ENCODE data around the gene GPR84.

GRCh38 chr12:54358945-54359761 is 5.1 kb downstream of the GPR84 start:
- TF ChIP-seq CTCF (IDR thresholded peaks at IDR 0.05; ENCODE audit: low read length) (no peak), EZH2 (IDR thresholded peaks at IDR 0.05; ENCODE audit: borderline replicate concordance, low read length) (no peak)

Measured in OCI-LY1 (cell line).